GM18861 (cell line): Measurements from ENCODE around the gene OGFR.
A peak's percentile ranks its signal among the peaks of the same experiment; 100 is the strongest.

Experiments used
- ATAC-seq: cut with Tn5 transposase; IDR thresholded peaks from one replicate; pipeline ENCODE4 v1.9.1; 2021; ENCODE audit not compliant: unreplicated experiment

The OGFR gene

GRCh38 chr20:62856931-62857619 lies 52.4 kb downstream of the OGFR start:
- ATAC-seq = no peak

GRCh38 chr20:62858058-62858830 lies 53.6 kb downstream of the OGFR start:
- no peak for ATAC-seq

GRCh38 chr20:62859721-62860120 lies 55.1 kb downstream of the OGFR start:
- no peak for ATAC-seq

- no peak for ATAC-seq
Measured at GRCh38 chr20:62860391-62860923, 55.8 kb downstream of the OGFR start.

GRCh38 chr20:62860924-62861691 lies 56.5 kb downstream of the OGFR start:
- ATAC-seq = peak; percentile 30

- peak; percentile 44 for ATAC-seq
Measured at GRCh38 chr20:62861726-62862336, 57.2 kb downstream of the OGFR start, which contains the start of gene TCFL5. TSS of gene TCFL5 (minus strand) at chr20:62861822. CDS start at chr20:62861670, 152 bp downstream.
